Measurements from ENCODE around the gene TPP1. TPM values are rescaled to one million over a fixed set of nuclear protein-coding genes. Genes with fewer than 3 reads are reported as not detected.

Gene TPP1
- total RNA-seq, 1 donor from 2014 or later: 72.4 TPM

DNA sequence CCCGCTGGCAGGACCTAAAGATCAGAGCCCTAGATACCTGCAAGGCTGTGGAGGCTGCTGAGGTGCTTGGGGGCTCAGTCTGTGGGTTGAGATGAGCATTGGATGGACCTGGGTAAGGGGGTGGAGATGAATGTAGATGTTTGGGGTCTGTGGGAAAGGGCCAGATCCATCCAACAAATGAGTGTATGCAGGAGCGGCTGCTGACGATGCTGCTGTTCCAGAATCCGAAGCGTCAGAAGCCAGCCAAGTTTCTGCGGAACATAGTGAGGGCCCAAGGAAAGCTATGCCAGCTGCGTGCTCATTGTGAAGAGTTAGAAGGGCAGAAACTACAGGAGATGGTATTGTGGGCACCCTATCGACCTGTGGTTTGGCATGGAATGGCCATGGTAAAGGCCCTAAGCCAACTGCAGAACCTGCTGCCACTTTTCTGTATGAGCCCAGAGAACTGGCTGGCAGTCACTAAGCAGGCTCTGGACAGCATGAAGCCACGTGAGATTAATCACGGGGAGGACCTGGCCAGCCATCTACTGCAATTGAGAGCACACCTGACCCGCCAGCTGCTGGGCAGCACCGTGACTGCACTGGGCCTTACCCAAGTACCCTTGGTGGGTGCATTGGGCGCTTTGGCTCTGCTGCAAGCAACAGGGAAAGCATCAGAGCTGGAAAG, 52.4 kb downstream of the TPP1 start:
- Histone ChIP-seq H3K4me3 (ENCODE audit: low read depth, low read length) (no peak overlapping the region), H3K27me3 (ENCODE audit: control insufficient read depth, insufficient read depth, low read length) (peaks cover 13% of the 10 kb centered on the region), H3K36me3 (ENCODE audit: control insufficient read depth, insufficient read depth, low read length) (no peaks in the 10 kb centered on the region)
- no peak for DNase-seq (ENCODE audit: low read depth)
- TF ChIP-seq, protein P1, sequence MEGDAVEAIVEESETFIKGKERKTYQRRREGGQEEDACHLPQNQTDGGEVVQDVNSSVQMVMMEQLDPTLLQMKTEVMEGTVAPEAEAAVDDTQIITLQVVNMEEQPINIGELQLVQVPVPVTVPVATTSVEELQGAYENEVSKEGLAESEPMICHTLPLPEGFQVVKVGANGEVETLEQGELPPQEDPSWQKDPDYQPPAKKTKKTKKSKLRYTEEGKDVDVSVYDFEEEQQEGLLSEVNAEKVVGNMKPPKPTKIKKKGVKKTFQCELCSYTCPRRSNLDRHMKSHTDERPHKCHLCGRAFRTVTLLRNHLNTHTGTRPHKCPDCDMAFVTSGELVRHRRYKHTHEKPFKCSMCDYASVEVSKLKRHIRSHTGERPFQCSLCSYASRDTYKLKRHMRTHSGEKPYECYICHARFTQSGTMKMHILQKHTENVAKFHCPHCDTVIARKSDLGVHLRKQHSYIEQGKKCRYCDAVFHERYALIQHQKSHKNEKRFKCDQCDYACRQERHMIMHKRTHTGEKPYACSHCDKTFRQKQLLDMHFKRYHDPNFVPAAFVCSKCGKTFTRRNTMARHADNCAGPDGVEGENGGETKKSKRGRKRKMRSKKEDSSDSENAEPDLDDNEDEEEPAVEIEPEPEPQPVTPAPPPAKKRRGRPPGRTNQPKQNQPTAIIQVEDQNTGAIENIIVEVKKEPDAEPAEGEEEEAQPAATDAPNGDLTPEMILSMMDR (IDR thresholded peaks at IDR 0.05; ENCODE audit: insufficient read depth, low read length, poor library complexity, severe bottlenecking): no peak

DNA sequence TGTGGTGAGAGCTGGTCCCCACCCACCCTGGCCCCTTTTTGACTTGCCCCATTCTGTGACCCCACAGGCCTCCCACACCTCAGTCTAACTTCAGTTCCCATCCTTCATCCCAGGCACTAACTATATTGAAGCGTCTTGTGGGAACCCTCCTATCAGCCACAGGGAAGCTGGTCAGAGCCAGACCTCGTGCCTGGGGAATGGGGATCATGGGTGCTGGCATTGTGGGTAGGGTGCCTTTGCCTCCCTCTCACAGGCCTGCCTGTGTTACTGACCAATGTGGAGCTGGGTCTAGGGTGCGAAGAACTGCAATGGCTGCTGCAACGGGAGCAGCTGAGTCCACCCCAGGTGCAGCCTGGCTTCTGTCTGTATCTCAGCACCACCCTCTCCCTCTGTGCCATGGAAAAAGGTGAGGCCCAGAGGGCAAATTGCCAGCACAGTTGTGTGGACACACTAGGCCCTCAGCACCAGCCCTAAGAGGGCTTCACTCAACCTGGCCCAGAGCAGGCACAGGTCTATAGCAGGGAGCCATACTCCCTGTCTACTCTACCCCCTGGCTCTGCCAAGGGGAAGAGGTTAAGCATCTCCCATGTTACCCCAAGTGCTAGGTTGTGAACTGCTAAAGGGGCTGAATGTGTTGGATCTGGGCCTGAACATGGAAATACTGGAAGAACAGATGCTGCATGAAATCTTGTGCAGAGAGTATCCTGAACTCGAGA, 53.1 kb downstream of the TPP1 start:
- Histone ChIP-seq H3K4me3 (ENCODE audit: low read depth, low read length) (no peak overlapping the region), H3K36me3 (ENCODE audit: control insufficient read depth, insufficient read depth, low read length) (no peaks in the 10 kb centered on the region), H3K27me3 (ENCODE audit: control insufficient read depth, insufficient read depth, low read length) (peaks cover 8% of the 10 kb centered on the region)
- DNase-seq (ENCODE audit: low read depth): no peak
- TF ChIP-seq, protein P1 (IDR thresholded peaks at IDR 0.05; ENCODE audit: insufficient read depth, low read length, poor library complexity, severe bottlenecking): no peak

DNA sequence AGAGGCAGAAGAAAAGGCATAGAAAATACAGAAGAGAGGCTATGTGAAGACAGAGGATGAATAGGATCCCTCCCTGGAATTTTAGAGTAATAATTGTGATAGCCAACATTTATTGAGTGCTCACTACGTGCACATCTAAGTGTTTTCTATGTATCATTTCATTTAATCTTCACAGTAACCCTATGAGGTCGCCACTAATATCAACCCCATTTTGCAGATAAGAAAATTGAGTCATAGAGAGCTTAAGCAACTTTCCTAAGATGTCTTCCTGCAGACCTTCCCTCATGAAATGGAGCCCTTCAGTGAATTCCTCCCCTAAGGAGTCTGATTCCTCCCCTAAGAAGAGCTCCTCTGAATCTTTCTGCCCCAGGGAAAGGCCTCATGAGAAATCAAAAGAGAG, 53.9 kb downstream of the TPP1 start:
- no peak for DNase-seq (ENCODE audit: low read depth)
- no peak overlapping the region for H3K4me3 ChIP-seq (ENCODE audit: low read depth, low read length)
- no peaks in the 10 kb centered on the region for H3K36me3 ChIP-seq (ENCODE audit: control insufficient read depth, insufficient read depth, low read length)
- TF ChIP-seq, protein P1 (IDR thresholded peaks at IDR 0.05; ENCODE audit: insufficient read depth, low read length, poor library complexity, severe bottlenecking): no peak
- peaks cover under 1% of the 10 kb centered on the region for H3K27me3 ChIP-seq (ENCODE audit: control insufficient read depth, insufficient read depth, low read length)

DNA sequence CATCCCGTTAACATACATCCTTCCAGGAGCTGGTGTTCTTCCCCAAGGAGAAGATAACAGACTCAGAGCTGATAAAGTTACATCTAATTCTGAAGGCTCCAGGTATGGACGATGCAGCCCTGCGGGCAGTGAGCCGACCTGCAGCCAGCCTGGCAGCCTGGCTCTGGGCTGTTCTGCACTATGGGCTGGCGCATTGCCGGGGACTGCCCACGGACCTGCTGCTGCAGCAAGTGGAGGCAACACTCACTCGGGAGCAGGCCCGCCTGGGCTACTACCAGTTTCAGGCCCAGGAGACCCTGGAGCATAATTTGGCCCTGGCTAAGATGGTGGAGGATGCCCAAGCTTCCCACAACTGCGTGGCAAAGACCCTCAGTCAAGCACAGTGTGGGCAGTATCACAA, 55.6 kb downstream of the TPP1 start:
- no peak for DNase-seq (ENCODE audit: low read depth)
- TF ChIP-seq, protein P1 (IDR thresholded peaks at IDR 0.05; ENCODE audit: insufficient read depth, low read length, poor library complexity, severe bottlenecking): no peak
- Histone ChIP-seq H3K4me3 (ENCODE audit: low read depth, low read length) (no peak overlapping the region), H3K36me3 (ENCODE audit: control insufficient read depth, insufficient read depth, low read length) (no peaks in the 10 kb centered on the region), H3K27me3 (ENCODE audit: control insufficient read depth, insufficient read depth, low read length) (no peaks in the 10 kb centered on the region)

DNA sequence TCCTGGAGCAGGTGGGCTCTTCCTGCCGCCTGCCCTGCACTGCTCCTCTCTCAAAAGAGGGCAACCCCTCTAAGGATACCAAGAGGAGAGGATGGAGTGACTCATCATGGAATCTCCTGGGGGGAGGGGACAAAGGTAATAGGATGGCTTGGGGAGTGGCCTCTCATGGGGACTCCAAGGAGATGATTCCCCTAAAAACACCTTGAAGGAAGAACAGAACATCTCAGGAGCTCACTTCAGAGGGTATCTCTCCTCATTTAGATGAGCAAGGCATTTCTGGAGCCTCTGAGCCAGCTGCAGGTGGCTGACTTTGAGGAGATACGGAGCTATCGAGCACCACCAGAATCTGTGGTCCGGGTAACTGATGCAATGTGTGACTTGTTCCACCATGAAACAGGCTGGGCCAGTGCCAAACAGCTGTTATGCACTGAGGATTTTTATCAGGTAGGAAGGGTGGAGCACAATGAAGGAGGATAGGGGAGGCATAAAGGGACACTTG, 56.1 kb downstream of the TPP1 start:
- DNase-seq (ENCODE audit: low read depth): no peak
- H3K36me3 ChIP-seq (ENCODE audit: control insufficient read depth, insufficient read depth, low read length): no peaks in the 10 kb centered on the region
- H3K4me3 ChIP-seq (ENCODE audit: low read depth, low read length): no peak overlapping the region
- TF ChIP-seq, protein P1 (IDR thresholded peaks at IDR 0.05; ENCODE audit: insufficient read depth, low read length, poor library complexity, severe bottlenecking): no peak
- no peaks in the 10 kb centered on the region for H3K27me3 ChIP-seq (ENCODE audit: control insufficient read depth, insufficient read depth, low read length)

Other genes with a start within 250 kb of the TPP1 start
- gene SMPD1, start 228.9 kb downstream of the TPP1 start, total RNA-seq: 25.7 and 28.4 TPM in 2 replicates
- gene APBB1, start 200.3 kb downstream of the TPP1 start, total RNA-seq: 26.9 and 29.6 TPM in 2 replicates
- gene HPX, start 178.4 kb downstream of the TPP1 start, total RNA-seq: 0.13 and 0.34 TPM in 2 replicates
- 13.7 and 13.8 TPM in 2 replicates for gene TRIM3, start 145.5 kb downstream of the TPP1 start, total RNA-seq
- gene ARFIP2, start 138.1 kb downstream of the TPP1 start, total RNA-seq: 65.2 and 74.6 TPM in 2 replicates
- gene TIMM10B, start 137.9 kb downstream of the TPP1 start, total RNA-seq: 48.6 and 56.1 TPM in 2 replicates
- gene DNHD1, start 122.1 kb downstream of the TPP1 start, total RNA-seq: 2.9 and 3.6 TPM in 2 replicates
- gene RRP8, start 15.8 kb downstream of the TPP1 start, total RNA-seq: 13.7 and 26.4 TPM in 2 replicates
- 154 and 156 TPM in 2 replicates for gene ILK, start 15.6 kb downstream of the TPP1 start, total RNA-seq
- 57.2 and 66.1 TPM in 2 replicates for gene TAF10, start 7.2 kb downstream of the TPP1 start, total RNA-seq
- gene DCHS1, start 36.4 kb upstream of the TPP1 start, total RNA-seq: 15.5 and 20.7 TPM in 2 replicates
- gene MRPL17, start 63.9 kb upstream of the TPP1 start, total RNA-seq: 27.0 and 43.6 TPM in 2 replicates
- gene OR2AG2, start 152.6 kb upstream of the TPP1 start, total RNA-seq: 0.04 and 0.27 TPM in 2 replicates
- not detected in 2 replicates for gene OR2AG1, start 163.6 kb upstream of the TPP1 start, total RNA-seq
- gene OR6A2, start 180.3 kb upstream of the TPP1 start, total RNA-seq: not detected in 2 replicates
- gene OR10A5, start 226.3 kb upstream of the TPP1 start, total RNA-seq: not detected in 2 replicates
- not detected in 2 replicates for gene OR10A2, start 243.6 kb upstream of the TPP1 start, total RNA-seq